DMS 273 treated with DMSO at 0.1 percent for 48 hours (cell line): ENCODE measurements around the gene RBM6.

ENCODE experiments used
- DNase-seq: peaks from one replicate; lab custom pipeline; 2025; lab: John Stamatoyannopoulos, UW

Gene RBM6

DNA sequence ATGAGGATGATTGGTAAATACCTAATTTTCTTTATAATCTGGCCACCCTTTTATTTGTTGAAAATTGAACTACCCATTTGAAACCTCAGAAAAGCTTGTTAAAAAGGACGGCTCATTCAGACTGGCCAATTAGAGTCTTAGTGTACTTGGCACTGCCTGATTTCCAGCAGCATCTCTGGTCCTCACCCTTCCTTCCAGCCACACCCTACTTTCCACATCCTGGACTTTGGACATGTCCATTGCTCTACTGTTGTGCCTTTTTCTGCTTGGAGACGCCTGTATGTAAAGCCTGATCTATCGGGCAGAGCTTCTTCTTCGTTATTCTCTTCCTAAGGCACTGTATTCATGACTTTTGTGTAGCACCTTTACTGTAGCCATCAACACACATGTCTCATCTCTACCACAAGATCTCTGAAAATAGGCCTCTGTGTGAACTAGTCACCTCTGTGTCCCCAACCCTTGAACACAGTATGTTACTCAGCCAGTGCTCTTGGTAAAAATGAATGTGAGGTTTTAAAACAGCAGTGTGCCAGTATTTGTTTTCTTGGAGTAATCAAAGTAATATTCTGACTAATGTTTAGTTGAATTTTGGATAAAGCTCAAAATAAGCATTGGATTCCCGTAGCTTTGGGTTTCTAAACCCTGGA lies 155.5 kb downstream of the RBM6 start:
- no peak for DNase-seq

GRCh38 chr3:50100386-50100785 lies 160.4 kb downstream of the RBM6 start:
- DNase-seq: no peak

DNA sequence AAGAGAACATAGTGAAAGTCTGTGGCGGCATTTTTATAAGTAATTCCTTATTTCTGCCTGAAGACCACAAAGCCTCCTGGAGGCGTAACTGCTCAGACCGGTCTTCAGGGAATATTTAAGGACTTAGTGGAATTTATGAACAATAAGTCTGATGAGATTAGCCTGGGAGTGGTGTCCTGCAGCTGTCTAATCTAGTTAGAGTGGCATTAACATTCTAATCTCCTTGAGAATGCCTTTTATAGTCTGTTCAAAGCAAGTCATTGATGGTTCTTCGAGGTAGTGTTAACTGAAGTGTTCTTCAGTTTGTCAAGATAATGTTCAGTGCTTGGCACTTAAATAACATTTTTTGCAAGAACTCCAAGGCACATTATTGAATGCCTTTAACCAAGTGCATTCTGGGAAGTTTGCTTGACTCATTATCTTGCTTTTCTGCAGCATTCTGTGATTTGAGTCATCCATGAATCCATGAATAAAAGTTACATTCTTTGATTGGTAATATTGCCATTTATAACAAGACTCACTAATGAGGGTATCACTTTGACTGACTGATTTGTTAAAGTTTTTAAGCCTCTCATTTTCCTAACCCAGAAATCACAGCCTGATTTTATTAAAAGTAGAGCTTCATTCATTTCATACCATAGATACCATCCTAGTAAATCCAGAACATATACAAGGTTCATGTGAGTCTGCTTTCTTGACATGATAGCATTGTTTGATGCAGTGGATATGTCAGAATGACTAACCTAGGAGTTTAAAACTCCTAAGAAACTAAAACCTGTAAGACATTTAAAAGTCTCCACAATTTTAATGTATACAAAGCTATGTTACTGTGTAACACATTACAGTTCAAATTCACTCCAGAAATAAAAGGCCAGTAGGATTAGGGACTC lies 161.3 kb downstream of the RBM6 start:
- no peak for DNase-seq

DNA sequence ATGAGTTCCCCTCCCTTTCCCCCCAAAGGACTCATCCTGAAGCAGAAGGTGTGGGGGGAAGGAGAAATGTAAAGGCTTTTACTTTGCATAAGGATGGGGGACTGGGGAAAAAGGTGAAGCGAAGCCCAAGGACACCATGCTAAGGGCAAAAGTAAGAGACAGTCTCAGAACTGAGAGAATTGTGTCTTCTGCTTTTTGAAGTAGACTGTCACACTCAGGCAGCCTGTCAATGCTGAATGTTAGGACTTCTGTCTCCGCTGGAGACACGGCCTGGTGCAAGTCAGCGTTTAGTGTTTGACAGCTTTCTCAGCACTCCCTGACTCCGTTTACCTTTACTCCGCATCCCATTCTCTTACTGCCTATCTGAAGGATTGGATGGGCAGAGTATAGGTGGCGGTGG lies 162.6 kb downstream of the RBM6 start:
- DNase-seq: no peak

DNA sequence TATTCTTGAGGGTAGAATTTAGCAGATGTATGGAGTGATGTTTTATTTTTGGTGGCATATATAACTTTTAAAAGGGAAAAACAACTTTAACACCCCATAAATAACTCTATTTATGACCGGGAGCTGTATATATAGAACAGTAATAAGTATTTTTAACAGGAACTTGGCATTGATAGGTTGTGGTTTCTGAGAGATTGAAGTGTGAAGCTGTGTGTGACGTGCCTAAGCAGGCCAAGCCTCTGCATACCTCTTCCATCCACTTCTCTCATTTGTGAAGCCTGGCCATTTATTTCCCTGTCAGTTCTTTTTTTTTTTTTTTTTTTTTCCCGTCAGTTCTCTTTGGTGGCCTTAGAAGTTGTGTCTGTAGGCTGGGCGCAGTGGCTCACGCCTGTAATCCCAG lies 171.8 kb downstream of the RBM6 start:
- no peak for DNase-seq

DNA sequence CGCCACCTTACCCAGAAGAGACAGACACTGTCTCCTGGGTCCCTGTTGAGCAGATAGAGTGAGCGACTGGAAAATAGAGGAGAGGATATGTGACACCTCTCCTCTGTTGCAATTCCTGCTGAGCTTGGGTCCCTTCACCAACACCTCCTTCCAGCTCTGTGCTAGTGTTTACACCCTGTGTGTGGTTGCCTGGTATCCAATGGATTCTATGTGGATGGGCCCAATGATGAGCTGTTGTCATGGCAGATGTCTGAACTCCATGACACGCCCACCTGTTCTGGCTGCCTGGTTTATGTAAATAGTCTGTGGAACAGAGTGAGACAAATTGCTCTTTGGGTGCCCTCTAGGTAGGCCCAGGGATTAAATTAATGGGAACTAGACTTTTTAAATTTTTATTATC lies 172.5 kb downstream of the RBM6 start:
- no peak for DNase-seq

GRCh38 chr3:50117120-50117519 lies 177.2 kb downstream of the RBM6 start:
- no peak for DNase-seq

- DNase-seq: no peak
Observed at GRCh38 chr3:50118237-50118636, 178.3 kb downstream of the RBM6 start.

- DNase-seq: no peak
Observed at GRCh38 chr3:50119786-50120185, 179.8 kb downstream of the RBM6 start.

- no peak for DNase-seq
Observed at GRCh38 chr3:50120364-50121071, 180.6 kb downstream of the RBM6 start.

DNA sequence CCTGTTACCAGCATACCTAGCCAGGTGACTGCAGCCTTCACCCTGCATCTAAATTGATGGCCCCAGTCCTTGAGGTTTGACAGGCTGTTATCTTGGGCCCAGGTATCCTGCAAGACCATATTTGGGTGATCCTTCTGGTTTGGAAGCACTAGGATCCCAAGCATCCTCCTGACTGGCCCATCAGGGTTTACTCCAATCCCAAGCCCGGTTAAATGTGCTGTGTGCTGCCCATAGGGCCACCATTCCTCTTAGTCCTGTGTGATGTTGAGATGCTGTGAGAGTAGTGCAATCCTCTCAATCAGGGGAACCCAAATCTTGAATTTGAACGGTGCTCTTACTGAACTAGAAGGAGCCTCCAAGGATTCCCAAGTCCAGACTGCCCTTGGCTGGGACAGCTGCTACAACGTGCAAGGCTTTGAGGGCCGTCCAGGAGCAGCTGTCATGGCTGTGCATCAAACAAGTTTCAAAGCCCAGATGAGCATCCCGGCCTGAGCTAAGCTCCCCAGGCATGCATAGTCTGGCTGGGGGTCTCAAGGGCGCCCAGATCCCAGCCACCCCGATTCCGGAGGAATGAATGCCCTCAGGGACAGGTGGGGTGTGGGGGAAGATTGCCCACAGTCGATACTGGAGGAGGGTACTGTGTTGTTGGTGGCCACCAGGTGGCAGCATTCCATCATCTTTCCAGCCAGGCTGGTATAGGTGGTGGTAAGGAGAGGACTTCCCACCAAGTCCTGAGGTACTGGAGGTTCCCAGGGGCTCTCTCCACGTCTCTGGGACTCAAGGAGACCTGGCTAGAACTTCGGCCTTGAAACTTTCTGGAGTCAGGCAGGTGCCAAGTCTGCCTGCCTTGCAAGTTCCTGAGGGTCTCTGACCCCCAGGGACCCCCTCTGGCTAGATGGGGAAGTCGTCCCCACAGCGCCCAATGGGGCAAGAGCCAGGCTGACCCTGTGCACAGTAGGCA lies 181.4 kb downstream of the RBM6 start:
- DNase-seq: peak; percentile 18

DNA sequence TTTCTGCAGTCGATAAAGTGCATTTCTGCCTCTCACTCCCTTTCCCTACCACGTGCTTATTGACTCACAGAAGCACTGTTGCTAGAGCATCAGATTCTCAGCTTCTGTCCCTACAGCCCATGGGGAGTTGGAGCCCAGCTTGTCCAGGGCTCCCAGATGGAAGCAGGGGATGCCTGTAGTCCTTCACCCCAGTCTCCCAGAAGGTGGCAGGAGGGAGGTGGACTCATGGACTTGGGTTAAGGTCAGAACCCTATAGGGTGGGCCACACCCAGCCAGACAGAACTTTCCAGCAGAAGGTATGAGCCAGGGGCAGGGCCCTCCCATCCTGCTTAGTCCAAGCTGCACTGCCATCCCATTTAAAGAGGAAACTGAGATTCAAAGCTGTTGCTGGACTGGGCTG lies 182.1 kb downstream of the RBM6 start:
- no peak for DNase-seq

DNA sequence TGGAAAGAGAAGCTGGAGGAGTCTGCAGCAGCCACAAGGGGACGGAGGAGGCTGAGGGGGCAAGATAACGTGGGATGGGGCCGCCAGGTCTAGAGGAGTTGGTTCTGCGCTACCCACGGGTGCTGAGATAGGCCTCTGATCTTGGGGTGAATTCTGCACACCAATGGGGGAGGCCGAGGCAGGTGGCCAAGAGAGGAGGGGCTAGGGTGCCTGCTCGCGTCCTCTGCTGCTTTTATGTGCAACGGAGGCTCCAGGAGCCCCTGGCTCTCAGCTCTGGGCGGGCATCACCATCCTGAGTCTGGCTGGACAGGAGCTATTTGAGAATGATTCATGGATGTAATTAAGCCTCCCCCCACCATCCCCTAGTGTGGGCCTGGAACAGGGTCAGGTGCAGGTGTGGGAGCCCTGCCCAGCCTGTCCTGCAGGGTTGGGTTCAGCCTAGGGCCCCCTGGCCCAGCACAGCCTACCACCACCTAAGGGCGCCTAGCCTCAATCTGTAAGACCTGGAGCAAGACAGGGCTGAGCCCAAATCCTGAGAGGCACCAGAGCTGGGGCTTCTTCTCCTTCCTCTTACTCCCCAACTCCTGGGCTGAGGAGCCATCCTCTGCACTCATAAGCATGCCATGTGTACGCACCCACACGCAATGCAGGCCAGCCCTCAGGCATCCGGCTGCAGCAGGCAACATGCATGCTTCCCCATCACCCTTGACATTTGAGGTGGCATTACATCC lies 182.9 kb downstream of the RBM6 start:
- no peak for DNase-seq

DNA sequence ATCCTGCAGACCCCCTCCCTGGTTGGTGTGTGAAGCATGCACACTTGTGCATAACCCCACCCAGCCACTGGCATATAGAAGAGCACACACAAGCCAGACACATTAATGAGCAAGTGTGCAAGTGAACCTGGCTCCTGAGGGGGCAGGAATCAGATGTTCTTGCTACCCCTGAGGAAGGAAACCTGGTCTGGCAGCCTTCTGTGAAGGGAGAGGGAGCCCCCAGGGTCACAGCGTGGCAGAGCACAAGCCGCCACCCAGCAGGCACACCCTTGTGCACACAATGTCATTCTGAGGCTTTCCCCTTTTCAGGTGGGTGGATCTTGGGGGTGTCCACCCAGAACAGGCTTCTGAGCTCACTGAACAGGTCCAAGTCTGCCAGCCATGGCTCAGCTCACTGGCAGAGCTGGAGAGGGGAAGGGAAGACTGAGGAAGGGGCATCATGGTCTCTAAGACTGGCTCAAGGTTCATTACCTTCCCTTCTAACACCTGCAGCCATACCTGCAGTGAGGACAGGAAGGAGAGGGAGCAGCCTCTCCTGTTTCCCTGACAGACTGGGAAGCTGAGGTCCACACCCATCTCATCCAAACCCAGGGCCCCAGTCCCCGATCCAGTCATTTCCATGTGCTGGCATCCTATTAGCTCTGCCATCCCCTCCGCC lies 183.6 kb downstream of the RBM6 start:
- no peak for DNase-seq

GRCh38 chr3:50124052-50124799 lies 184.3 kb downstream of the RBM6 start:
- DNase-seq: no peak

DNA sequence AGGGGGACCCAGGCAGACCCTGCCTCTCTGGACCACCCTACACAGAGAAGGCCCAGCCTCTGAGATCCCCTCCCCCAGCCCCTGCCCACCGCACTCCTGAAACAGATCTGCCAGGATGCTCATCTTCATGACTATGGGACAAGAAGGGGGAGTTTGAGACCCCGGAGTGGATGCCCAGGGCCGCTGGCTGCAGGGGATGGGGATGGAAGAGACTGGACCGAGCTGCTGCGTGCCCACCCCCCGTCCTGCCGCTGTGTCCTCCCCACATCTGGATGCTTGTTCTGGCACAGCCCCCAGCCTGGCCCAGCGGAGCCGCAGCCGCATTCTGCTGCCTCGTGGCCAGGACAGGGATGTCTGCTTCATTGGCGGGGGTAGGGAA lies 184.8 kb downstream of the RBM6 start:
- no peak for DNase-seq

DNA sequence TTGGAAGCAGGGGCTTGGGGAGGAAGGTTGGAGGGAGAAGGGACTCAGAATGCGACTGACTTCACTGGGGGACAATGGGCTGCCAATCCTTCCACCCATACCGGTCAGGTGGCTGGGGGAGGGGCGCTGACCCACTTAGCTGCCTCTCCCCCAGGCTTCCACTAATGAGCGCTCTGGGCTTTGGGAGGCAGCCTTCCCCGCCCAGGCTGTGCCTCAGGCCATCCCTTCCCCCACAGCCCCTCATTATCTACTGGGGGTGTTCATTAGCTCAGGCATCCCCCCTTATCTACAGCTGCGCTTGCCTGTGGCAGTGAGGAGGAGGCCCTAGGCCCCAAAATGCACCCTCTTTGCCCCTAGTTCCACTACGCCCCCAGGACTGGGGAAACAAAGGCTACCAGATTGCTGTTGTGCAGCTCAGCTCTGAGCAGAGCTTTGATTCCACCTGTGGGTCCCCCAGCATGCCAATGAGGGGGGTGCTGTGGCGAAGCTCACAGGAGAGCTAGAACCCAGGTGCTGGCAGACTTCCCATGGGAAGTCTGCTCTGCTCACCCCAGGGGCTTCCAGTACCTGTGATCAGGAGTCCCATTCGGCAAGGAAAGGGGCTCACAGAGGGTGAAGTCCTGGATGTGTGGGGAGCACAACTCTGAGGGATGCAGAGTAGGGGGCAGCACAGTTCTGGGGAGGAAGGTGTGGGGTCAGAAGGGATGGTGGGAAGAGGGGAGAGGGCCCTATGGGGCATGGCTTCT lies 185.8 kb downstream of the RBM6 start:
- no peak for DNase-seq

- peak; percentile 55 for DNase-seq
Observed at GRCh38 chr3:50126287-50127211, 186.6 kb downstream of the RBM6 start.
